A673 (cell line): ENCODE results near the gene LPIN3. TPM values are rescaled to one million over a fixed set of nuclear protein-coding genes. Genes with fewer than 3 reads are reported as not detected.

Experiments
- BruUV-seq: library from RNA; stranded (reverse); fragments of 400-500 nt; replicated peaks from 2 replicates; lab custom pipeline; 2021; lab: Mats Ljungman, UMichigan
- CTCF ChIA-PET: fragments of 300-600 bp; sonication (Branson Sonifier 250); formaldehyde crosslinking; loops from one replicate; lab custom pipeline; 2022; ENCODE audit warnings: antibody characterized with exemption; lab: Charles Lee
- POLR2A ChIA-PET: fragments of 300-600 bp; sonication (Branson Sonifier 250); formaldehyde crosslinking; loops from one replicate; lab custom pipeline; 2022; ENCODE audit warnings: antibody characterized with exemption; ENCODE audit not compliant: low non-redundant PET; lab: Charles Lee
- DNase-seq: peaks from one replicate; pipeline ENCODE4 v3.0.0-alpha.2; 2015; ENCODE audit warnings: low spot score
- H3K27ac ChIP-seq: fragments of 200-600 bp; sonication (generic); 2 replicates; pipeline ENCODE4 v1.5.1; 2016; ENCODE audit warnings: mixed run types, low read depth, mild to moderate bottlenecking, mixed read lengths, antibody characterized with exemption, low read length; ENCODE audit not compliant: poor library complexity, severe bottlenecking
- H3K27me3 ChIP-seq: fragments of 200-600 bp; sonication (generic); replicated peaks from 2 replicates; pipeline ENCODE4 v1.6.1; 2017; ENCODE audit warnings: mixed run types, low read depth, mild to moderate bottlenecking, mixed read lengths, antibody characterized with exemption, low read length; ENCODE audit not compliant: insufficient read depth, poor library complexity
- H3K36me3 ChIP-seq: fragments of 200-600 bp; sonication (generic); 2 replicates; pipeline ENCODE4 v1.6.1; 2016; ENCODE audit warnings: mixed run types, mild to moderate bottlenecking, mixed read lengths, antibody characterized with exemption, low read length; ENCODE audit not compliant: insufficient read depth, poor library complexity, severe bottlenecking
- H3K4me1 ChIP-seq: fragments of 200-600 bp; sonication (generic); 2 replicates; pipeline ENCODE4 v1.6.1; 2017; ENCODE audit warnings: mixed run types, mild to moderate bottlenecking, mixed read lengths, antibody characterized with exemption, low read length; ENCODE audit not compliant: insufficient read depth, poor library complexity, severe bottlenecking
- H3K4me3 ChIP-seq: fragments of 200-600 bp; sonication (generic); 2 replicates; pipeline ENCODE4 v1.5.1; 2016; ENCODE audit warnings: low read depth, mixed run types, mild to moderate bottlenecking, mixed read lengths, low read length; ENCODE audit not compliant: poor library complexity, severe bottlenecking
- H3K9me3 ChIP-seq: fragments of 200-600 bp; sonication (generic); 2 replicates; pipeline ENCODE4 v1.6.1; 2016; ENCODE audit warnings: mixed run types, low read depth, mild to moderate bottlenecking, mixed read lengths, antibody characterized with exemption, low read length; ENCODE audit not compliant: poor library complexity, severe bottlenecking
- CTCF ChIP-seq: fragments of 300-800, 200-600 bp; sonication (generic); conservative IDR thresholded peaks from 2 replicates; pipeline ENCODE4 v1.5.1; 2017; ENCODE audit warnings: low read depth, mild to moderate bottlenecking, antibody characterized with exemption, low read length, moderate library complexity, mixed read lengths
- EZH2 ChIP-seq: fragments of 200-600 bp; sonication (generic); IDR thresholded peaks from 2 replicates; pipeline ENCODE4 v1.6.1; 2017; ENCODE audit warnings: borderline replicate concordance, low read depth, mild to moderate bottlenecking, mixed read lengths, antibody characterized with exemption, low read length; ENCODE audit not compliant: poor library complexity, severe bottlenecking
- intact Hi-C: fragments of 100-400 bp; cut with micrococcal nuclease; formaldehyde crosslinking; loops from one replicate; pipeline ENCODE4 v1.10.0; 2022; ENCODE audit not compliant: unreplicated experiment
- total RNA-seq: library from RNA; stranded (reverse); gene quantifications from 2 replicates; pipeline ENCODE4 v1.2.3, GENCODE V29; 2021

The LPIN3 gene
- total RNA-seq, 1 experiment from 2014 or later, result 1.3 TPM

GRCh38 chr20:41331731-41332130 is 8.9 kb upstream of the LPIN3 start:
- BruUV-seq, result no TSS peak
- no peak for TF ChIP-seq CTCF
- no peak for TF ChIP-seq EZH2
- Histone ChIP-seq H3K4me1 (peaks cover 11% of the 10 kb centered on the region), H3K4me3 (no peak overlapping the region), H3K36me3 (no peaks in the 10 kb centered on the region), H3K27me3 (no peaks in the 10 kb centered on the region), H3K27ac (no peak overlapping the region), H3K9me3 (no peaks in the 10 kb centered on the region)
- CTCF ChIA-PET, result no interaction called here
- intact Hi-C loops, result no loop called here
- POLR2A ChIA-PET, result no interaction called here
- DNase-seq, result no peak

DNA sequence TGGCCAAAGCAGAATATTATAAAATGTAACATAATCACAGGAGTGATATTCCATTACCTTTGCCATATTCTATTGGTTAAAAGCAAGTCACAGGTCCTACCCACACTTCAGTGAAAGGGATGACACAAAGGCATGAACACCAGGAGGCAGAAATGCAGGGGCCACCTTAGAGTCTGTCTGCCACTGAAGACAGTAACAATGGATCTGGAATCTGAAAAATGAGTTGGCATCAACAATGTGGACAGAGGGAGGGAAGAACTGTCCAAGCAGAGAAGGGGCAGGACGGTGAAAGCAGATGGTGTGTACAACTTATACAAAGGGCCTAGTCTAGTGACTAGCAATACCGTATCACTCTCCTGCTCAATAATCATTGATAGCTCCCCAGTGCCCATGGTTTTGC is 6.6 kb upstream of the LPIN3 start:
- BruUV-seq, result no TSS peak
- intact Hi-C loops, result no loop called here
- no peaks in the 10 kb centered on the region for H3K9me3 ChIP-seq
- H3K36me3 ChIP-seq, result no peaks in the 10 kb centered on the region
- H3K4me1 ChIP-seq, result peaks cover 11% of the 10 kb centered on the region
- ChIA-PET CTCF (no interaction called here), POLR2A (no interaction called here)
- no peak for DNase-seq
- no peak overlapping the region for H3K27ac ChIP-seq
- no peak overlapping the region for H3K4me3 ChIP-seq
- H3K27me3 ChIP-seq, result no peaks in the 10 kb centered on the region
- TF ChIP-seq EZH2 (no peak), CTCF (no peak)

DNA sequence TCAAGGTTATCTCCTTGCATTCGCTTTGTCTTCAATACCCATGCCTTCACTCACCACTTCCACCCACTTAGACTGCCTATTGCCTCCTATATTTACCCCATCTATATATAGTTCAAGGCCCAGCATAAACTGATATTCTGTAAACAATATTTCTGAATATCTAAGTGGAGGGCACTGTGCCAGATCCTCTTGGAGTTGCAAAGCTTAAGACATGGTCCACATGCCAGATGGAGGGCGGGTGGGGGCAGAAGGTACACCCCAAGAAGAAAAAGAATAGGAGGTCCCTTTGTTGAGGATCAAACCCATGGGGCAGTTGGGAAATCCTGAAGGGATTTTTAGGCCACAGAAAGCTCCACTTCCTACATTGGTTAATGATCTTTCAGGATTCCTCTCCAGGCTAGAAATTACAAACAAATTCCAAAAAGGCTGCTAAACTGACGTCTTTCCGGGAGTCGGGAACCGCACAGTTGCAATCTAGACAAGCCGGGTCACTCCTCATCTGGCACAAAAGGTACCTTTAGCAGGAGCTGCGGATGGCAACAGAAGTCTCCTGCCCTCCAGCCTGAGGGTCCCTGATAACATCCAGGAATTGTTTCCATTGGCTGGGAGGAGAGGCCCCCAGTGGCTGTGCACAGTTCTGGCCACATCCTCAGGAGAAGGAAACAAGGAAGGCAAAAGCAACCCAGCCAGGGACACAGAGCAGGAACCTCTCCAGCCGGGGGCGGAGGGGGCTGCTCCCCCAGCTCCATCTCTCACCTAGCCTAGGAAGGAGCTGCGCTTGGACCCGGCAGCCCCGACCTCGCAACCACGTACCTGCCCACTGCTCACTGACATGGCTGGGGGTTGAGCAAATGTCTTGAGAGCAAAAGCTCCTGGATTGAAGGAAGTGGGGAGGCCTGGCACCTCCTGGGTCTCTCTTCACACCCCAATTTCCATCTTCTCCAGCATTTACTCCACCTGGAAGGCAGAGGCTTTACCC is 5.9 kb upstream of the LPIN3 start:
- CTCF ChIA-PET, result no interaction called here

More for the DNA sequence above, 5.9 kb upstream of the LPIN3 start:
- H3K27ac ChIP-seq, result no peak overlapping the region
- no TSS peak for BruUV-seq
- DNase-seq, result no peak
- H3K4me1 ChIP-seq, result peaks cover 4% of the 10 kb centered on the region
- H3K36me3 ChIP-seq, result no peaks in the 10 kb centered on the region
- no peak overlapping the region for H3K4me3 ChIP-seq
- intact Hi-C loops, result no loop called here
- TF ChIP-seq CTCF (no peak), EZH2 (no peak)
- POLR2A ChIA-PET, result no interaction called here
- no peaks in the 10 kb centered on the region for H3K9me3 ChIP-seq
- no peaks in the 10 kb centered on the region for H3K27me3 ChIP-seq
